Measurements from ENCODE around the gene LETM1. TPM values are rescaled to one million over a fixed set of nuclear protein-coding genes. Genes with fewer than 3 reads are reported as not detected.

The LETM1 gene
- total RNA-seq, 2 donors from 2014 or later, result 45.7 to 52.4 TPM

GRCh38 chr4:1804638-1805492 lies 51.1 kb downstream of the LETM1 start:
- no peak overlapping the region for H3K27ac ChIP-seq (ENCODE audit: low read depth, low read length)
- H3K4me1 ChIP-seq (ENCODE audit: control insufficient read depth, insufficient read depth, low read length), result no peaks in the 10 kb centered on the region
- Mint-ChIP-seq H3K27ac (no peak overlapping the region), H3K4me3 (no peak overlapping the region), H3K27me3 (ENCODE audit: insufficient read depth) (no peaks in the 10 kb centered on the region), H3K4me1 (no peaks in the 10 kb centered on the region), H3K36me3 (ENCODE audit: low read depth) (peaks cover 9% of the 10 kb centered on the region), H3K9me3 (no peaks in the 10 kb centered on the region)
- DNase-seq, result no peak
- 93 to 97% methylated on average over 17 to 37 of the region's 37 CpGs for WGBS, 2 experiments (ENCODE audit: insufficient coverage in 1 of 2, insufficient read length in 1 of 2)
- no peak for TF ChIP-seq CTCF (conservative IDR thresholded peaks at IDR 0.05)
- H3K27me3 ChIP-seq (ENCODE audit: control insufficient read depth, insufficient read depth, low read length, poor library complexity, severe bottlenecking), result no peaks in the 10 kb centered on the region
- no peaks in the 10 kb centered on the region for H3K9me3 ChIP-seq (ENCODE audit: control insufficient read depth, low read length)
- no peaks in the 10 kb centered on the region for H3K36me3 ChIP-seq (ENCODE audit: control insufficient read depth, insufficient read depth, low read length)
- no peak overlapping the region for H3K9ac ChIP-seq (ENCODE audit: extremely low read depth, low read length, poor library complexity, severe bottlenecking)
- H3K4me3 ChIP-seq (ENCODE audit: low read length), result no peak overlapping the region

GRCh38 chr4:1803523-1804423 lies 52.2 kb downstream of the LETM1 start:
- Histone ChIP-seq H3K27me3 (ENCODE audit: control insufficient read depth, insufficient read depth, low read length, poor library complexity, severe bottlenecking) (no peaks in the 10 kb centered on the region), H3K9me3 (ENCODE audit: control insufficient read depth, low read length) (no peaks in the 10 kb centered on the region), H3K36me3 (ENCODE audit: control insufficient read depth, insufficient read depth, low read length) (no peaks in the 10 kb centered on the region), H3K27ac (ENCODE audit: low read depth, low read length) (no peak overlapping the region), H3K4me3 (ENCODE audit: low read length) (no peak overlapping the region), H3K4me1 (ENCODE audit: control insufficient read depth, insufficient read depth, low read length) (no peaks in the 10 kb centered on the region), H3K9ac (ENCODE audit: extremely low read depth, low read length, poor library complexity, severe bottlenecking) (no peak overlapping the region)
- Mint-ChIP-seq H3K27me3 (ENCODE audit: insufficient read depth) (no peaks in the 10 kb centered on the region), H3K9me3 (no peaks in the 10 kb centered on the region), H3K4me1 (no peaks in the 10 kb centered on the region), H3K4me3 (no peak overlapping the region), H3K27ac (no peak overlapping the region), H3K36me3 (ENCODE audit: low read depth) (peaks cover 11% of the 10 kb centered on the region)
- TF ChIP-seq CTCF (conservative IDR thresholded peaks at IDR 0.05), result no peak
- 94 to 96% methylated on average over 45 to 51 of the region's 51 CpGs for WGBS, 2 experiments (ENCODE audit: insufficient coverage in 1 of 2, insufficient read length in 1 of 2)
- DNase-seq, result no peak

- H3K9me3 Mint-ChIP-seq, result no peaks in the 10 kb centered on the region
- Histone ChIP-seq H3K4me1 (ENCODE audit: control insufficient read depth, insufficient read depth, low read length) (no peaks in the 10 kb centered on the region), H3K9me3 (ENCODE audit: control insufficient read depth, low read length) (no peaks in the 10 kb centered on the region), H3K27me3 (ENCODE audit: control insufficient read depth, insufficient read depth, low read length, poor library complexity, severe bottlenecking) (no peaks in the 10 kb centered on the region), H3K4me3 (ENCODE audit: low read length) (no peak overlapping the region), H3K9ac (ENCODE audit: extremely low read depth, low read length, poor library complexity, severe bottlenecking) (no peak overlapping the region), H3K36me3 (ENCODE audit: control insufficient read depth, insufficient read depth, low read length) (no peaks in the 10 kb centered on the region), H3K27ac (ENCODE audit: low read depth, low read length) (no peak overlapping the region)
- 94 to 96% methylated on average over 49 to 71 of the region's 71 CpGs for WGBS, 2 experiments (ENCODE audit: insufficient coverage in 1 of 2, insufficient read length in 1 of 2)
- TF ChIP-seq CTCF (conservative IDR thresholded peaks at IDR 0.05), result no peak
- no peaks in the 10 kb centered on the region for H3K4me1 Mint-ChIP-seq
- no peak overlapping the region for H3K4me3 Mint-ChIP-seq
- peaks cover 13% of the 10 kb centered on the region for H3K36me3 Mint-ChIP-seq (ENCODE audit: low read depth)
- DNase-seq, result no peak
- H3K27ac Mint-ChIP-seq, result no peak overlapping the region
- H3K27me3 Mint-ChIP-seq (ENCODE audit: insufficient read depth), result no peaks in the 10 kb centered on the region
Measured at GRCh38 chr4:1802720-1803522, 53.0 kb downstream of the LETM1 start.
